Peyer's patch (tissue), 4 donors: Measurements from ENCODE around the gene LSR.

ENCODE experiments used
- POLR2A ChIP-seq, 2 donors: fragments of 450-650 bp; IDR thresholded peaks; one replicate each; pipeline ENCODE4 v1.5.1; 2017; ENCODE audit warnings: antibody characterized with exemption in 2 of 2, mild to moderate bottlenecking in 2 of 2, moderate library complexity in 2 of 2
- TF ChIP-seq, protein P1 (sequence below), 6 experiments: fragments of 450-650 bp in 4 of 6; fragments of 200-600 bp in 2 of 6; sonication (generic) in 1 of 6; IDR thresholded peaks; one replicate each; pipeline ENCODE4 v1.5.1; 2017 to 2019; ENCODE audit warnings: antibody characterized with exemption in 6 of 6, mild to moderate bottlenecking in 3 of 6, moderate library complexity in 1 of 6

DNA sequence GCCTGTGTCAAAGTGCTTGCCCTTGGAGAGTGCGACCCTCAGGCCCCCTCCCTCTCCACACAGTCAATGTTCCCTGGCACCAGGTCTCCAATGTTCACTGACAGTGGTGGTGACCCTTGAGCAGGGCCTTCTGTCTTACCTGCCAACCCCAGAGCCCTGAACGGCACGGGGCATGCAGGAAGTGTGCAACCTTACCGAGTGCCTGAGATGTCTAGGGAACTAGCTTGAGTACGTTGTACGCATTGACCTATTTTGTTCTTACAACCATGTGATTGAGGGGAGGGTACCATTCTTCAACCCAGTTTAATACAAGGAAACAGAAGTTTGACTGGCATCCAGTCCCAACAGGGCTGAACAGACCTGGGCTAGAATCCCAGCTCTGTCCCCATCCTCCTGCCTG is 56.4 kb downstream of the LSR start:
- TF ChIP-seq POLR2A (IDR thresholded peaks at IDR 0.05), result no peak
- TF ChIP-seq, protein P1, sequence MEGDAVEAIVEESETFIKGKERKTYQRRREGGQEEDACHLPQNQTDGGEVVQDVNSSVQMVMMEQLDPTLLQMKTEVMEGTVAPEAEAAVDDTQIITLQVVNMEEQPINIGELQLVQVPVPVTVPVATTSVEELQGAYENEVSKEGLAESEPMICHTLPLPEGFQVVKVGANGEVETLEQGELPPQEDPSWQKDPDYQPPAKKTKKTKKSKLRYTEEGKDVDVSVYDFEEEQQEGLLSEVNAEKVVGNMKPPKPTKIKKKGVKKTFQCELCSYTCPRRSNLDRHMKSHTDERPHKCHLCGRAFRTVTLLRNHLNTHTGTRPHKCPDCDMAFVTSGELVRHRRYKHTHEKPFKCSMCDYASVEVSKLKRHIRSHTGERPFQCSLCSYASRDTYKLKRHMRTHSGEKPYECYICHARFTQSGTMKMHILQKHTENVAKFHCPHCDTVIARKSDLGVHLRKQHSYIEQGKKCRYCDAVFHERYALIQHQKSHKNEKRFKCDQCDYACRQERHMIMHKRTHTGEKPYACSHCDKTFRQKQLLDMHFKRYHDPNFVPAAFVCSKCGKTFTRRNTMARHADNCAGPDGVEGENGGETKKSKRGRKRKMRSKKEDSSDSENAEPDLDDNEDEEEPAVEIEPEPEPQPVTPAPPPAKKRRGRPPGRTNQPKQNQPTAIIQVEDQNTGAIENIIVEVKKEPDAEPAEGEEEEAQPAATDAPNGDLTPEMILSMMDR (IDR thresholded peaks at IDR 0.05), result no peak
